GM18907 (cell line): ENCODE results near the gene HMCN2.

Source experiments
- ATAC-seq: cut with Tn5 transposase; IDR thresholded peaks from one replicate; pipeline ENCODE4 v1.9.1; 2021; ENCODE audit warnings: mild to moderate bottlenecking, moderate library complexity; ENCODE audit not compliant: unreplicated experiment

Gene HMCN2

DNA sequence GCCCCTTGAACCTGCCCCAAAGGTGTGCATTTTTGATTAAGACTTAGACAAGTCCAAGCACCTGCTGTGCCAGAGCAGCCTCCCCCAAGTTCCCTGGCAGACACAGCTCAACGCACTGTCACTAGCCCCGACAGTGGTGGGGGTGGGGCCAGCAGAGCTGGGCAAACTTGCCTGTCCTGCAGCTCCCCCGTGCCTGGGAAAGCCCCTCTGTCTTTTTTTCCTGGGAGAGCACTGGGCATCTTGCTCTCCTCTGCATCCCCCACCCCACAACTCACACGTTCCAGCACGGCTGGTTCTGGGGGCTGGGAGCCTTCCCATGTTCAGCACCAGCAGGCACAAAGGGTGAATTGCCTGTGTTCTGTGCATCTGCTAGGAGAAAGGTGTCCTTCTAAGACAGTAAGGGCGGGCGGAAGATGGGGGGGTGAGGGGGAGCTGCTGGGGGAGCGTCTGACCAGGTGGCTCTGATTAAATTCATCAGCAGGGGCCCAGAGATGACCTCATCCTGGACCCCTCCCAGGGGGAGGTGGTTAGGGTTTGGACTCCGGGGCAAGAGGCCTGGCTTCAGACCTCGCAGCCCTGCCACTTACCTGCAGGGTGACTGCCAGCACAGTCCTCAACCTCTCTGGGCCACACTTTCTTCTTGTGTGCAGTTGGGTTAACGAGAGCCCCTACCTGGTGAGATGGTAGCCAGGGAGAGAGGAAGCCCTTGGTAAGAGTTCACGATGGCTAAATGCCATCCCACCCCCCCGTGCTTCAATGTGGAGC lies 23.5 kb downstream of the HMCN2 start:
- ATAC-seq: no peak

DNA sequence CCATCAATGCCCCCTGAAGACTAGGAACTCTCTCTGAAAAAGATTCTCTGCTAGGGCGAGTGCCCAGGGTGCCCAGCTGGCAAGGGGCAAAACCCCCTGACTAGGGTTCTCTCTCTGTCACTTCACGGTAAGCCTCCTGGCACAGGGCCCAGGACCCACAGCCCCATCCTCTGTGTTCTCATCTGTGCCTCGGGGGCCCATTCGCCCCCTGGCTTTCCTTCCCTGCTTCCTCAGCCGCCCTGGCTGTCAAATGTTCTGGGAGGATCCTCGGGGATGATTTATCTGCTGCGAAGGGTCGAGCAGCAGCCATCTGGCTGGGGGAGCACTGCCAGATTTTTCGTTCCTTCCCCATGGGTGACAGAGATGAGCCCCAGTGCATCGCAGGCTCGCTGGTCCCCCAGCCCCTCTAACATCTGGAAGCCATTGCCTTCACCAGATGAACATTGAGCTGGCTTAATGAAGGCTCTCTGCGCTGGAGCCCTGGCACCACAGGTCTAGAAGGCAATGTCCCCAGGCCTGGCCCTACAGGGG lies 24.2 kb downstream of the HMCN2 start:
- no peak for ATAC-seq

DNA sequence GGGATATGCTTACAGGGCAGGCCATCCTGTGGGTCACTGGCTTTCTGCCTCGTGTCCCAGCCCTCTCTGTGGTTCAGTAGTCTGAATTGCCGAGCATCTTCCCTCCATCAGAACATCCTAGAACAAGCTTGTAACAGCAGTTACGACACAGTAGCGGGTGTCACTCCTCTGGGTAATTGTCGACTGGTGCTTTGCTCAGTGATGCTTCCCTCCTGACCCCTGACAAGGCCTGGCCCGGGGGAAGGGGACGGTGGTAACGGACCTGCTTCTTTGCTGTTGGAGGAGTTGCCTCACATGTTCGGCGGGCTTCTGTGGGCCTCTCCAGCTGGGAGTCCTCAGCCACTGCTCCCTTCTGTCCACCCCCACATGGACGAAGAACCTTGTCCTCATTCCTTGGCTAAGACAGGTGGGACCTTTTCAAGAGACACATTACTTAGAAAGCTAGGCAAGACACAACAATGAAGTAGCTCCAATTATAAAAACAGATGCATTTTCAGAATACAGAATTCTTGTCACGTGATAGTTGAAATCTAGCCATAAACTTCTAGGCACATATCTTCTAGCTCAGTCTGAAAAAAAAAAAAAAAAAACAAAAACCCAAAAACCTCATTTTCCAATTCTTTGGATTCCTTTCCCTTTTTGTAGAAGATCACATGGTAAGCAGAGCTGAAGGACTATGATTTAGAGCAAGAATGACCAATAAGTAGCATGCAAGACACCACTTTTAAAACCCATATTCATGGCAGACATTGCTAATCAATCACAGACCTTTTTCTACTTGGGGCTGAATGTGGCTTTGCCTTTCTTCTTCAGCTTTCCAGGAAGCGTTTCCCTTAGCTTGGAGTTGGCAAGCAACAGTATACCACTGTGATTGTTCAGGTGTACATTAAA lies 25.0 kb downstream of the HMCN2 start:
- no peak for ATAC-seq

DNA sequence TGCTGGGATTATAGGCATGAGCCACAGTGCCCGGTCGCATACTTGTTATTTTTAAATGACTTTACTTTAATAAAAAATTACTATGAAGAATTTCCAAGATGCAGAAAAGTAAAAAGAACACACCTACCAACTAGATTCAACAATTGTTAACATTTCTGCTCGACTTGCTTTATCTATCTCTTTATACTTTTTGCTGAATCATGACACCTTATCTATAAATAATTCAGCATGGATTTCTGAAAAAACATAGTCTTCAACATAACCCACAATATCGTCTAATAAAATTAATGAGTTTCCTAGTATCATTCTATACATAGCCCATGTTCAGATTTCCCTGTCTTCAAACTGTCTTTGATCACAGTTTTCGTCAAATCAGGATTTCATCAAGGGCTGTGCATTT lies 25.9 kb downstream of the HMCN2 start:
- no peak for ATAC-seq

DNA sequence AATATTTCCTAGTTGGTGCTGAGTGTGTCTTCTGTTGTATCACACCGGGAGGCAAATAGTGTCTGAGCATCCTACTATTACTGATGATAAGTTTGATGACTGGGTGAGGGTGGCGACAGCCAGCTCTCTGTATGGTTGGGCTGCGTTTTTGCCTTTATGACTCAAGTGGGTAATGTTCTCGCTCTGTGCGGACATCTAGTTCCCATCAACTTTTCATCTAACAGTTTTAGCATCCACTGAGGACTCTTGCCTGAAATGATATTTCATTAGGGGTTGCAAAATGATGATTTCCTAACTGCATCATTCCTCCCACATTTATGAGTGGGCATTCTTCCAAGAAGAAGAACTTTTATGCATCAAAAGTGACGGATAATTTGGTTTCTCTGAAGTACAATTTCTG lies 26.5 kb downstream of the HMCN2 start:
- no peak for ATAC-seq

DNA sequence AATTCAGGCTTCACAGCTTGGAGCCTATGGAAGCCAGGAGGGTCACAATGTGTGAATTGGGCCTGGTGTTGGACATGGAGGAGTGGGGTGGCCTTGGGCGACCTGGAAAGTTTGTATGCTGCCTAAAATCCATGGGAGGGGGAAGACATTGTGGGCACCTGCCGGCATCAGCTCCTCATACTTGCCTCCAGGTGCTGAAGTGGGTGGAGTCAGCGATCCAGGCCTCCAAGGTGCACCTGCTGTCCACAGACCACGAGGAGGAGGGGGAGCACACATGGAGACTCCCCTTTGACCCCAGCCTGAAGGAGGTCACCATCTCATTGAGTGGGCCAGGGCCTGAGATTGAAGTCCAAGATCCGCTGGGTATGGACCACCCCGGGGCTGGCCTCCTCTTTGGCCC lies 29.1 kb downstream of the HMCN2 start:
- ATAC-seq: no peak

DNA sequence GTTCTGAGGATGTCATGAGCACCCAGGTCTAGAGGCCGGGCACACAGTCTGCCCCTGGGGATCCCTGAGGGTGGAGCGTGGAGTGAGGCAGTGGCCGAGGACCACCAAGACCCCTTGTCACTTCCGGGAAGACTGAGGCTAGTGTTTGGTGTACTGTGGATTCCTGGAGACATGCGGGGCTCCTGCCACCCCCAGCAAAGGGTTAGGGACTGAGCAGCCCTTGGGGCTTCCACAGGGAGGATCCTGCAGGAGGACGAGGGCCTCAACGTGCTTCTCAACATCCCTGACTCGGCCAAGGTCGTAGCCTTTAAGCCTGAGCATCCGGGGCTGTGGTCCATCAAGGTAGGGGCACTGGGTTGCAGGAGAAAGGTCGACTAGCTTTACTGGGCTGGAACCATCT lies 29.9 kb downstream of the HMCN2 start:
- no peak for ATAC-seq

DNA sequence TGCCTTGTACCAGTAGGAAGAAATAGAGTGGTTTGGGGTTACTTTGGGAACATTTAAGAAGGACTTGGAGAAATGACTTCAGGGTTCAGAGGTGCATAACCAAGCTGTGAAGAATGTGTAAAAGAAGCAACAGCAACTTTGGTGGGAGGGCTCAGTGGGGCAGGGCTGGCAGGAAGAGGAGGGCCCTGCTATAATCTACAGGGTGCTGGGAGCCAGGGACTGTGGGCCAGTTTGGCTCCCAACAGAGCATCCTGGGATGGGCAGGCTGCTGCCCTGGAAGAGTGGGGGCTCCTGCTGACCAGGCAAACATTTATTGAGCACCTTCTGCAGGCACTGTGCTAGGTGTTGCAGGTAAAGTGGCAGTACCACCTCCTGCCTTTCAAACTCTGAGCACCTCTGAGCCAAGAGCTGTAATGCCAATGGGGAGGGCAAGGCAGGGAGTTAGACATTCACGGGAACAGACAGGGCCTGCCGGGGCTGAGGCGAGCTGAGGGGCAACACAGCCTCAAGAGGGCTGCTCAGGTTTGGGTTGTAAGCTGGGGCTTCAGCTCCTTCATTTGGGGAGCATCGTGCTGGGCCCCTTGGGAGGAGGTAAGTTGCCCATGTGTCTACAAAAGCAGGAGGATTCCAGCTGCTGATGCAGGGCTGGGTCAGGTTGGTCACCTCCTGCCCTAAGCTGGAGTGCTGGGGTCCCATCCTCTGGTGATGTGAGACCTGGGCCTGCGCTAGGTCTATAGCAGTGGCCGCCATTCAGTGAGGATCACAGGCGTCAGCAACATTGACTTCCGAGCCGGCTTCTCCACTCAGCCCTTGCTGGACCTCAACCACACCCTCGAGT lies 30.6 kb downstream of the HMCN2 start:
- no peak for ATAC-seq

DNA sequence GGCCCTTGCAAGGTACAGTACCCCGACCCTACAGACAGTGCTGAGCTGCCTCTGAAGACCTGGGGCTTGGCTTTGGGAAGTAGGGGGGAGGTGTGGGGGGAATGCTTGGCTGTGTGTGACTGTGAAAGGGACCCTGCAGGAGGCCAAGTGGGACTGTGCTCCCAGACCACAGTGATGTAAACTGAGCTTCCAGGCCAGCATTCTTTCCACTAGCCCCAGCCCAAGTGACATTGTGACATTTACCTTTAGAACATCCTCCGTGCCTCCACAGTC lies 31.2 kb downstream of the HMCN2 start:
- ATAC-seq: no peak

DNA sequence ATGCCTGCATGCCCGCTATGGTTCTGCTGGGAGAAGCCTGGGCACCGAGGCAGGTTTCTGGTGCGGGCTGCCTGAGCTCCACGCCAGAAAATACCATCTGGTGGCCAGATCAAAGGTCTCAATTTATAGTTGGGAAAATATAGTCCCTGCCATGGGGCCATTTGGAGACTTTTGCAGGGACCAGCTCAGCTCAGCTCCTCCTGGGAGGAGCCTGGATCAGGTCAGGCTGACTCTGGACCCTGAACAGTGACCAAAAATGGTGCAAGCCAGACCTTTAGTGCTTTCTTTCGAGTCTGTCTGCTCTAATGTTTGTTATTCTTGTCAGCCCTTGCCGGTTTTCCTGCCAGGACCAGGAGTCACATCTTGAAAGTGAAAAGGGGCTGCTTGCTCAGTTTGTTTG lies 31.8 kb downstream of the HMCN2 start:
- ATAC-seq: no peak

DNA sequence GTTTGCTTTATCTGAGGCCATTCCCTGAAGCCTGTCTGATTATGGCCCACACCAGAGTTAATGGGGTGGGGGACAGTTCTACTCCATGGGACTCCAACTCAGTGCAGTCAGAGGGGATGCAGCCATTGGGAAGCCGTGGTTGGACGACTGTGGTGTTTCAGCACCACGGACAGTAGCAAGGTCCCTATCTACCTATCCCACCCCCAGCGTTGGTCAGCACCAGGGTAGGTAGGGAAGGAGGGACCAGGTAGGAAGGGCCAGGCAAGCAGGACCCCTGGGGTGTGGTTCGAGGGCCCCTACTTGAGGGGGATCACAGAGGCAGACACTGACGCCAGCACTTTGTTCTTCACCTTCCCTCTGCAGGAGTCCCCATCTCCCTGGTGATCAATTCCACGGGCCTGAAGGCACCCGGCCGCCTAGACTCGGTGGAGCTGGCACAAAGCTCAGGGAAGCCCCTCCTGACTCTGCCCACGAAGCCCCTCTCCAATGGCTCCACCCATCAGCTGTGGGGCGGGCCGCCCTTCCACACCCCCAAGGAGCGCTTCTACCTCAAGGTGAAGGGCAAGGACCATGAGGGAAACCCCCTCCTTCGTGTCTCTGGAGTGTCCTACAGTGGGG lies 33.2 kb downstream of the HMCN2 start:
- no peak for ATAC-seq

DNA sequence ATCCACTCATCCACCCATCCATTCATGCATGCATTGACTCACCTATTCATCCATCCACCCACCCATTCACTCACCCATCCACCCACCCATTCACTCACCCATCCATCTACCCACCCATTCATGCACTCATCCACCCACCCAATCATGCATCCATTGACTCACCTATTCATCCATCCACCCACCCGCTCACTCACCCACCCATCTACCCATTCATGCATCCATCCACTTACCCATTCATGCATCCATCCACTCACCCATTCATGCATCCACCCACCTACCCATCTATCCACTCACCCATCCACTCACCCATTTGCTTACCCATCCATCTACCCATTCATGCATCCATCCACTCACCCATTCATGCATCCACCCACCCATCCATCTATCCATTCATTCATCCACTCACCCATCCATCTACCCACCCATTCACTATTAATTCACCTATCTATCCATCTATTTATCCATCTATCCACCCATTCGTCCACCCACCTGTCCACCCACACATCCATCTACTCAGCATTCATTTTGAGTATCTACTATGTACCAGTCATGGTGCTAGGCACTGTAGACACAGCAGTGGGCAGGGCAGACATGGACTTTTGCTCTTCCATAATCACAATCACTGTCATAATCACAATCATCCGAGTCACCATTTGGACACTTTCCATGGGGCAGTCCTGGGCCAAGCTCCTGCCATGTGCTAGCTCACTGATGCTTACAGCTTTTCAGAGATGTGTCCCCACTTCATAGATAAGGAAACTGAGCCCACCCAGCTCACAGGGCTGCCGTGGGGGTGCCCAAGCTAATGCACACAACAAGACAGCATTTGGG lies 34.4 kb downstream of the HMCN2 start:
- no peak for ATAC-seq

DNA sequence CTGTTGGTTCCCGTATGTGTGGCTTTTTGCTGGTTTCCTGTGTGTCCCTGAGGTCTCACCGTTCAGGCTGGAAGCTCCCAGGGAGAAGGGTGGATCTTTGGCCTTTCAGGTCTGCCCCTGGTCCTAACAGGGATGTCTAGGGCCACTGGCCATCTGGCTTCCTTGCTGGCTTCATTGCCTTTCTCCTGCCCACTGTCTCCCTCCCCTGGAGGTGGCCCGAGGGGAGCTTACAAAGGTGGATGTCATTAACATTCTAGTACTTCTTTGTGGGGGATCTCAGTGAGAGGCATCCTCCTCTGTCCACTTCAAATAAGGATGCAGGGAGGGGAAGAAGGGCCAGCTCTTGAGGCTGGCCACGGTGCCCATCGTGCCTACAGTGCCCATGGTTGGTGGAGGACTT lies 35.2 kb downstream of the HMCN2 start:
- no peak for ATAC-seq

DNA sequence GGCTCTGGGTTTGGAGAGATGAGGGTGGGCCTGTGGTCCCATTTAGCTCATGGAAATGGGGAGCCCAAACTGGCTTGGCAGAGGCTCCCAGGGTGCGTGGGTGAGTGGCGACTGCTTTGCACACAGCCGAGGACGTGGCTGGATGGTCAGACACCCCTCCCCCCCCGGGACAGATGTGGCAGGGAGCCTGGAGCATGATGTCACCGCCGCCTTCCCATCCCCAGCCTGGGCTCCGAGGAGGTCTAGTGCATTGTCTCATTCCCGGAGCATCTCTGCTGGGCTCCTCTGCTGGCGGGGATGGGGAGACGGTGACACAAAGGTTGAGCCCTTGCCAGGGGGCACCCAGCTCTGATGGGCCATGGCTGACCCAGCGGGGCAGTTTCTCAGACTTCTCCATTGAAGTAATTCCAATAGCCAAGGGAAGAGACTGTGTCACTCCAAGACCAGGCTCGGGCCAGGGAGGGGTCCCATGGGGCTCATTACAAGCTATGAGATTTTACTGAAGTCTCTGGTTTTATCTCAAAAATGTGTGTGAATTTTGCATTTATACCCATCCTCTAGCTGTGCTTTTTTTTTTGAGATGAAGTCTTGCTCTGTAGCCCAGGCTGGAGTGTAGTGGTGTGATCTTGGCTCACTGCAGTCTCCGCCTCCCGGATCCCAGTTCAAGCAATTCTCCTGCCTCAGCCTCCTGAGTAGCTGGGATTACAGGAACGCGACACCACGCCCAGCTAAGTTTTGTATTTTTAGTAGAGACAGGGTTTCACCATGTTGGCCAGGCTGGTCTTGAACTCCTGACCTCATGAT lies 36.1 kb downstream of the HMCN2 start:
- ATAC-seq: no peak

DNA sequence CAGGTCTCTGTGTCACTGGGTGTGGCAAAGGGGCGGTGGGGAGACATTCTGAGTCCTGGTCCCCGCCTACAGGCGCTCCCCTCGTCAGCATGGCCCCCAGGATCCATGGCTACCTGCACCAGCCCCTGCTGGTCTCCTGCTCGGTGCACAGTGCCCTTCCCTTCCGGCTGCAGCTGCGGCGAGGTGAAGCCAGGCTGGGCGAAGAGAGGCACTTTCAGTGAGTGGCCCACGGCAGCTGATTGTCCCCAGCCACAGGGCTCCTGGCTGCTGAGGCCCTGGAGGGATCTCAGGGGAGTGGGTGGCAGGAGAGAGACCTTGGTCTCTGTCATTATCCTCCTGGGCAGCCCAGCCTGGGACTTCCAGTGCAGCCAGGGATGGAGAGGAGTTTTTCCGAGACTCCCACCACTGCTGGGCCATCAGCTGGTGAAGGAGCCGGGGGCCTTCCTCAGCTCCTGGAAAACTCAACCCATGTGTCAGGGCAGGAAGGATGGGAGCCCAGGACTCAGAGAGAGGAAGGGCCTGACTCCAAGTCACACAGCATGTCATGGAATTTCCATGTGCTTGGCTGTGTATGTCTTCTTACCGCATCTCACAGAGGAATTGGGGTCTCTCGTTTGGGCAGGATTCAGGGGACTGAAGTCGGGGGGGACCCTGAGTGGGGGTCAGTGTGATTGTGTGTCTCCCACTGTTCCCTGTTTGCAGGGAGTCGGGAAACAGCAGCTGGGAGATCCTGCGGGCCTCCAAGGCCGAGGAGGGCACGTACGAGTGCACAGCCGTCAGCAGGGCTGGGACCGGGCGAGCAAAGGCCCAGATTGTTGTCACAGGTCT lies 37.4 kb downstream of the HMCN2 start:
- no peak for ATAC-seq

DNA sequence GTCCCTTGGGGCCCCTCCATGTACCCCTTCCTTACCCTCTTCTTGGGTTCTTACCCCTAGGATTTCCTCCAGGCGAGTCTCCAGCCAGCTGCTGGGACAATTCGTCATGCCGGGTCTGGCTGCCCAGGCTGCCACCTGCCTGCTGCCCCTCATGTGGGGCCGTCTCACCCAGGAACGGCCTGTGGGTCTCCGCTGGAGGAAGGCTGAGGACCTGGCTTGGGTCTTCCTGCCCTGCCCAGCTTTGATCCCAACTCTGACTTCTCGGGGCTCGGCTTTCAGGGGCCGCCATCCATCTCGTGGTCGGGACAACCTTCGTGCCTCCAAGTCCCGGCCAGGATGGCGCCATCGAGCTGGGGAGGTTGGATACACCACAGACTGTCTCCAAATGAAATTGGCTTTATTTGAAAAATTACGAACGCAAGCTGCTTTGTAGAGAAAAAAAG lies 38.1 kb downstream of the HMCN2 start:
- ATAC-seq: no peak

DNA sequence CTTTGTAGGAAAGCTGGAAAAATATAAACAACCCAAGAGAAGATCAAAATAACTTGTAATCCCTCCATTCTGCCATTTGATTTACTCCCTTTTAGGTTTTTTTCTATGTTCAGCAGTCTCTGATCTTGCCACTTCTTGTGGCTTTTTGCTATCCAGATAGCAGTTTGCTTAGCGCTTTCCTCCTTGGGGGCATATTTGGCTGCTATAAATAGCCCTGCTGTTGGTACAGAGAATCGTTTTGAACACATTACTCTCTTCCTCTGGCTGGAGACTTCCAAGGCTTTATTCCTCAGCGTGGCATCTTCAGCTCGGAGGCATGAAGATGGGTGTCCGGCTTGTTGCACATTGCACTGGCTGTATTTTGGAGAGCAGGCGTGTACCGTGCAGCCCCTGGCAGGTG lies 38.6 kb downstream of the HMCN2 start:
- ATAC-seq: no peak

DNA sequence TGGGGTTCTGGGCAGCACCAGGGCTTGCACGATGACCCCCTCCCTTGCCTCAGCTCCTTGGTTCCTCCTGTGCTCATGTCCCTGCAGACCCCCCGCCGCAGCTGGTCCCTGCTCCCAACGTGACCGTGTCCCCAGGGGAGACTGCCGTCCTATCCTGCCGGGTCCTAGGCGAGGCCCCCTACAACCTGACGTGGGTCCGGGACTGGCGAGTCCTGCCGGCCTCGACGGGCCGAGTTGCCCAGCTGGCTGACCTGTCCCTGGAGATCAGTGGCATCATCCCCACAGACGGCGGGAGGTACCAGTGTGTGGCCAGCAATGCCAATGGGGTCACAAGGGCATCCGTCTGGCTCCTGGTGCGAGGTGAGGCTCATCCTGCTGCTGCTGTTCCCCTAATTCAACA lies 39.1 kb downstream of the HMCN2 start:
- ATAC-seq: no peak
